MM.1S (cell line): ENCODE measurements around the gene CDA.

Experiments used
- EZH2 ChIP-seq: fragments of 300-600 bp; sonication (generic); optimal IDR thresholded peaks from 2 replicates; pipeline ENCODE3; 2017; ENCODE audit warnings: low read depth, mild to moderate bottlenecking, antibody characterized with exemption, low read length, mixed read lengths
- EZH2phosphoT487 ChIP-seq: fragments of 300-600 bp; sonication (generic); IDR thresholded peaks from 2 replicates; pipeline ENCODE4 v1.6.1; 2018; ENCODE audit warnings: antibody characterized with exemption, low read length
- TF ChIP-seq, protein P1 (sequence below): fragments of 300-600 bp; sonication (generic); IDR thresholded peaks from 2 replicates; pipeline ENCODE4 v1.5.1; 2016; ENCODE audit warnings: antibody characterized with exemption, low read length, mixed read lengths

DNA sequence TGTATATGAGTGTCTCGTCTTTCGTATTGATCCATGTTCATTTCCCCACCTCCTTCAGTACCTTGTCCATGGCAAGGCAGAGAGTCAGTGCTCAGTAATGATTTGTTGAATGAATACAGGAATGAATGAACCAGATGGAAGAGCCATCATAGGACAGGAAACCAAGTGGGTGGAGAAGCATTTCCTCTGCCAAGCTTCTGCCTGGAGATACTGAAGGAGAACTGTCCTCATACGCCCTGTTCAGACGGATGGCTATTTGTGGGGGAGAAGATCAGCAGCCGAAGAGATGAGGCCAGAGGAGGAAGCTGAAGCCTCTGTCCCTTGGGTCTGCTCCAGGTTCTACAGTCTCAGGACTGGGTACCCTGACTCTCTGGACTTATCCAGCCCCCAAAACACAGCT lies 30.7 kb upstream of the CDA start:
- TF ChIP-seq, protein P1, sequence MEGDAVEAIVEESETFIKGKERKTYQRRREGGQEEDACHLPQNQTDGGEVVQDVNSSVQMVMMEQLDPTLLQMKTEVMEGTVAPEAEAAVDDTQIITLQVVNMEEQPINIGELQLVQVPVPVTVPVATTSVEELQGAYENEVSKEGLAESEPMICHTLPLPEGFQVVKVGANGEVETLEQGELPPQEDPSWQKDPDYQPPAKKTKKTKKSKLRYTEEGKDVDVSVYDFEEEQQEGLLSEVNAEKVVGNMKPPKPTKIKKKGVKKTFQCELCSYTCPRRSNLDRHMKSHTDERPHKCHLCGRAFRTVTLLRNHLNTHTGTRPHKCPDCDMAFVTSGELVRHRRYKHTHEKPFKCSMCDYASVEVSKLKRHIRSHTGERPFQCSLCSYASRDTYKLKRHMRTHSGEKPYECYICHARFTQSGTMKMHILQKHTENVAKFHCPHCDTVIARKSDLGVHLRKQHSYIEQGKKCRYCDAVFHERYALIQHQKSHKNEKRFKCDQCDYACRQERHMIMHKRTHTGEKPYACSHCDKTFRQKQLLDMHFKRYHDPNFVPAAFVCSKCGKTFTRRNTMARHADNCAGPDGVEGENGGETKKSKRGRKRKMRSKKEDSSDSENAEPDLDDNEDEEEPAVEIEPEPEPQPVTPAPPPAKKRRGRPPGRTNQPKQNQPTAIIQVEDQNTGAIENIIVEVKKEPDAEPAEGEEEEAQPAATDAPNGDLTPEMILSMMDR = no peak
- TF ChIP-seq EZH2 (no peak), EZH2phosphoT487 (no peak)
